ENCODE measurements around the gene AKNA.

Gene AKNA

DNA sequence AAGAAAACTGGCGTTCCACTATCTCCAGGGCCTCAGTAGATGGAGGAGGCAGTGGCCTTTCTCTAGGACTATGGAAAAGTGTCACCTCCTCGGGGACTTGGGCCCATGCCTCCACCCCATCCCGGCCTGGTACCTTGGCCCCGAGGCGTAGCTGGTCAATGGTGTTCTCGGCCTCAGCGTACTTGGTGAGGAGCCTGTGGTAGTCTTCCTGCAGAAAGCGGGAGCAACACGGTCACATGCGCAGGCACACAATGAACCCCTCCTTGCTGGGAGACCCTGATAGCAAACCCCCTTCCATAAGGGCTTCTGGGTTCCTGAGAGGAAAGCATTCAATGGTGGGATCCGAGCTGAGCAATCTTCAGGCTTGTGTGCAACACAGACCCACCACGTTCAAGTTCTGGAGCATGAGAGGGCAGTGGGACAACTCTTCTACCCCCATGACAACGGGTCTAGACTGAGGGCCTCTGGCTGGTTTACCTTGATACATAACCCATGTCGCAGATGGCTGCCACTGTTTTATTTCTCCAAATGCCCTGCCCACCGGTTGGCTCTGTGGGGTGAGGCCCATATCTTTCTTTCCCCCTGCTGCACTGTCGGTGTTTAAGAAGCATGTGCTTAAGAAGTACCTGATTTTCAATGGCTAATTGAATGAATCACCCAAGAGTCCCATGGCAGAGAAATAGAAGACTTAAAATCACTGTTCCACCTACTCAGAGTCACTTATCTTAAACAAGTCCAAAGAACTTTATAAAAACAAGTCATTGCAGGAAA is 13.6 kb downstream of the AKNA start:
- no peak for DNase-seq (ENCODE audit: low read depth)

DNA sequence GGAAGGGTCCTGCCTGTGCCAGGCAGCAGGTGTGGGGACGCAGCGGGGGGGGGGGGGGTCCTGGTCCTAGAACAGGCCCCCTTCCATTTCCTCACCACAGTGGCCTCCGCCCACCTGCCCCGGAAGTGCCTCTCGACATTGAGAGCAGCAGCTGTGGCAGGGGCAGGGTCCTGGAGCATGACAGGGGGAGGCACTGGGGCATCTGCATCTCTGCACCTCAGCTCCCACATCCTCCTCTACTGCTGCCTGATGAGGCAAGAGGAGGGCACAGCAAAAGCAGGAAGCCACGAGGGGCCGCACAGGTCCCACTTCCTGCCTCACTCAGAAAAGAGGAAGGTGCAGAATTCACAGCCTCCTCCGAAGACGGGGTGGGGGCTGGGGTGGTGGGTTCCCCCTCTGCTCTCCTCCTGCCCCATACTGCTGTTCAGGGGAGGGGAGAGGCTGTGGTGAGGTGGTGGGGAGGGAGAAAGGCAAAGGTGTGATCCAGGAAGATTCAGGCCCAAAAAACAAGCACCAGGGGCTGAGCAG is 14.8 kb downstream of the AKNA start:
- DNase-seq (ENCODE audit: low read depth) = peak; percentile 41

DNA sequence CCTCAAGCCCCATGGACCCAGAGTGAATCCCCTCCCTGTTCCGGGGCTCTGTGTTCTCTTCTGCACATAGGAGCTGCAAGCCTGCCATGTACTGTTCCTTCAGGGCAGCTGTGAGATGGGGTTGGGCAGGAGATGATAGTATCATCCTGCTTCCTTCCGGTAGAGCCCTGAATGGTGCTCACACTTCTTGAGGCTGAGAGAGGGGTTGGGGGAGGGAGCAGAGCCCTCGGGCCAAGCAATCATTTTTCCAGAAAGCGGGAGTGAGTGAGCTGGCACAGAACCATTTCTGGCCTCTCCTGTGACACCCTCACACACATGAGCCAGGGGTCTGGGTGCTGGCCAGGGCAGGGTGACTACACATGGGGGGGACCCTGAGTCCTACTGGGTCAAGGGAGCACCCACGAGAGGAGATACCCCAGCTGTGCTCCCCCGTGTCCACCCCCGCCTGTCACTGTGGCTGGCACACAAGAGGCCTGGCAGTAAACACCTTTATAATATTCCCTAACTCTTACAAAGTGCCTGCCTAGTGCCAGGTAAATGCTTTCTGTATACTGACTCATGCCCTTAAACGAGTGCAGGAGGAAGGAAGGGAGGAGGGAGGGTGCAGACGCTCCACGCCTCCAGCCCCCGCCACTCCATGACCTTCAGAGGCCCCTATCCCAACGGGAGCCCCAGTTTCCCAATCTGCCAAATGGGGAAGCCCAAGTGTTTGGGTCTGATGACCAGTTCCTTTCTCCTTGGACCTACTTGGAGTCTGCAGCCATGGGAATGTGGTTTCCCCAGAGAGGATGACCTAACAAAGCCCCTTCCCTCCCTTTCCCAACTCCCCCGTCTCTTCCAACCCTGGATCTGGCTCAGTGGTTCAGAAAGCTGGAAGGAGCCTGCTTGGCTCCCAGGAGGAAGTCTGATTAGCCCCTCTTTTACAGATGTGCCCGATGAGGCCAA is 15.5 kb downstream of the AKNA start:
- DNase-seq (ENCODE audit: low read depth) = peak; percentile 78

DNA sequence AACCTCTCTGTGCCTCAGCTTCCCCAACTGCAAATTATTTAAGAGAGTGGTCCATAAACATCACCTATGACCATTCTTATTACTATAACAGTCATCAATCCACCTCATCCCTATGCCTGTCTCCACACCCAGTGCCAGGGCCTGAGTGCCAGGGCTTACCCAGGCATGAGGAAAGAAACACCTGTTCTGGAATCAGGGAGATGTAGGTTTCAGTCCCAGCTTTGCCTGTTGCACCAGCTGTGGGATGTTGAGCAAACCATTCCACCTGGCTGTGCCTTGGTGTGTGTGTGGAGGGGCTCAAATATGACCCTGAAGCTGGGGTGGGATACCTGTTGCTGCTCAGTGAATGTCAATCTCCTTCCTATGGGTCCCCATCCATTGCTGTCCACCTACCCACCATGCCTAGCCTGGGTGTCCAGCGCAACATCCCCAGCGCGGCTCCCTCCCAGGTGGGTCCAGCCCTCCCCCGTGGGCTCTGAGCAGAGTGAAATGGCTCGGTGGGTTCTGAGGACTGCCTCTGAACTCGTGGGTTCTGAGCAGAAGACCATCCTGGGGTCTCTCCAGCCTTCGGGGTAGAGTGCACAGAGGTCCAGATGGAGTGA is 16.3 kb downstream of the AKNA start:
- no peak for DNase-seq (ENCODE audit: low read depth)

DNA sequence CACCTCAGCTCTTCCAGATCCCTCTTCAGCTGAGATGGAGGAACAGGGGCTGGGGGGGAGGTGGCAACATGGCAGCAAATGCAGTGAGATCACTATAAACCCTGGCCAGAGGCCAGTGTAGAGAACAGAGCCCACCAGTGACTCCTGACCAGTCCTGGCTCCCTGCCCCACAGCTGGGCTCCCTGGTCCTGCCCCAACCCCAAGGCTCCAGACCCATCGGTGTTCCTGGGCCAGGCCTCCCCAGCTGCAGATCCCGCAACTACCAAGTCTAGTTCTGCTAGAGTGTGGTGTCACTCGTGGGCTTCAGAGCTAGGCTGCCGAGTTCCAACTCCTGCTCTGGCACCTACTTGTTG is 16.8 kb downstream of the AKNA start:
- no peak for DNase-seq (ENCODE audit: low read depth)

DNA sequence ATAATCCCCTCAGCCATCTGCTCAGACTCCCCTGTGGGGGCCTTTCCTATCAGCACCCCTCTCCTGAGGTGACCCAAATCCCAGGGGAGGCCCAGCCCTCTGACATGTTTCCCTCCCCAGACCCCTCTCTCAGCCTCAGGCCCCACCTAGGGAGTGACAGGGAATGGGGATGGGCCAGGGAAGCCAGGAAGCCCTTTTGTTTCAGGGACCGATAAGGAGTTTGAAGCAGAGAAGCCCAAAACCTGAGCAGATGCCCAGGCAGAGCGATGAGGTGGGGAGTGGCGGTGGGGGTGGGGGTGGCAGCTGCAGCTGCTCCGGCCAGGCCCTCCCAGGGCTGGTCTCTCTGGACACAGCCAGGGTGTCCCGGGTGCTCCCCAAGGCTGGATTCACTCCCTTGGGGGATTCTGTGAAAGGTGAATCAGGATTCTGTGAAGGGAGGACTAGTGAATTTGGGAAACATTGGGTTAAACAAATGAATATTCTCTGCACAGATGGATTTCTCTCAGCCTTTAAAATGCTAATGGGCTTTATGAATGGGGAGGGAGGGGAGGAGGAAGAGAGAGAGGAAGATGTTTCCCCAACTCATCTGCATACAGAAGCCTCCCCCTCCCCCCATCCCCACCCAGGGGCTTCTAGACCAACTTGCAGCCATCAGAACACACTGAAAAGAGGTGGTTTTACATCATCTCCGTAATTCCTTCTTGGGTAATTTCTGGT is 17.4 kb downstream of the AKNA start:
- DNase-seq (ENCODE audit: low read depth) = no peak

DNA sequence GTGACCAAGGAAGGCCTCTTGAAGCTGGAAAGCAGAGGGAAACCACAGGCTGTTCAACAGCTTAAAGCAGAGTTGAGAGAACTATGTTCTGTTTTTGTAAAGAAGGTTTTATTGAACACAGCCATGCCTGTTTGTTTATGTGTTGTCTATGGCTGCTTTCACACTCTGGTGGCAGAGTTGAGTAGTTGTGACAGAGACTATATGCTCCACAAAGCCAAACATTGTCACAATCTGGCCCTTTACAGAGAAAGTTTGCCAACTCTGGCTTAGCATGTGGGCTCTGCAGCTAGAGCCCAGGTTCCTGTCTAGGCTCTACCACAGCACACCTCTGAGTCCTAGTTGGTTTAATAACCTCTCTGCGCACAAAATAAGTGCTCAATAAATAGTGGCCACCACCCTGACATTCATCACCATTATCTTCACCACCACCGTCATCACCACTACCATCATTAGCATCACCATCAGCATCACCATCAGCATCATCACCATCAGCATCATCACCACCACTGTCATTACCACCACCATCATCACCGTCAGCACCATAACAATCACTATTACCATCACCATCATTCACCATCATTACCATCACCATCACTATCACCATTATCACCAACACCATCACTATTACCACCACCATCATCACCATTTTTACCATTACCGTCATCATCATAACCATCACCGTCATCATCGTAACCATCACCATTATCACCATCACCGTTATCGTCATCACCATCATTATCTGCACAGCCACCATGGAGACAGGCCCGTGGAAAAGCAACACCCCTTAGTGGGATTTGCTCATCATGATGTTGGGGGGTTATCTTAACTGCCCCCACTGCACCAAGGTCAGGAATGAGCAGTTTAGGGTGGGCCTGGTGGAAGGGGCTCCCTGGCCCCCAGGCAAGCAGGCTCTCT is 18.3 kb downstream of the AKNA start:
- DNase-seq (ENCODE audit: low read depth) = no peak

DNA sequence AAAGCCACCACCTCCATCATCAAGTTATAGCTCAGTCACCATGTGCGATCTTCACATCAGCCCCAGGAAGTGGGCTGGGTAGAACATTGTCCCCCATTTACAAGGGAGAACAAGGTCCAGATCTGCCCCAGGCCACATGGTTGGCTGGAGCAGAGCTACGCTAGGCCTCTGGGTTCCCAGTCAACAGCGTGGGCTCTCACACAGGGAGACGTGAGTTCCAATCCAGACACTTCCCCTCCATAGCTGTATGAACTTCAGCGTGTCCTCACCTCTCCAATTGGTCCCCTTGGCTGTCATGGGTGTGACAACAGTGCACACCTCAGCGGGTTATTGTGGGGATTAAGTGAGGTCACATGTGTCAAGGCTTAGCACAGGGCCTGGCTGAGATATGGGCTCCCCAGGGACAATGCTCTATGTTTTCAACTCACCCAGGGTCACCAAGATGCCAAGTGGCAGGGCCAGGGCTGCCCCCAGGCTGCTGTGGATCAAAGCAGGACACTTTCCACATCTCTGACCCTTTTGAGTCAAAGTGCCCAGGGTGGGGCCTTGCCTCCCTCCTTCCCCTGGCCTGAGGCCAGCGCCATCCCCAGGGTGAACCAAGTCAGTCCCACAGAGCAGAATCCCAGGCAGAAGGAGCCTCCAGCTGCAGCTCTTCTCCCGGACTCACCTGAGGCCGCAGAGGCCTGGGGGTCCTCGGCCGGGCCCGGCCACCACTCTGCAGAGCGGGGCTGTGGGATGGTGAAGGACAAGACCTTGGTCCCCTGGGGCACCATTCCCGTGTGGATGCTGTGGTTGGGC is 19.8 kb downstream of the AKNA start:
- DNase-seq (ENCODE audit: low read depth) = no peak

DNA sequence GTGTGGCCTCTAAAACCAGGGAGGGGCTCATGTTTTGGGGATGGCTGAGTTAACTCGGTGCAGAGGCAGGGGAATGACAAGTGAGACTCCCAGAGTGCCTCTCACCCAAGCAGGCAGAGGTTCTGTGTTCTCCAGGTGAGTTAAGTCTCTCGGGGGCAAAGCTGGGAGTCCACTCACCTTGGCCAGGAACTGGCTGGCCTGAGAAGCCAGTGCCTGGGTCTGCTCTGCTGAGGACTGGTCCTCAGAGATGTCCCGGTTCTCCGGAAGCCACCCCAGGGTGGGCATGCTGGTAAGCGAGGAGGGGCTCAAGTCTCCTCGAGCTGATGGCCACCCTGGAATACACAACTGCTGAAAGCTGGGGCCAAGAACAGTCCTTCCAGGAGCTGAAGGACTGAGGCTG is 20.4 kb downstream of the AKNA start:
- no peak for DNase-seq (ENCODE audit: low read depth)

DNA sequence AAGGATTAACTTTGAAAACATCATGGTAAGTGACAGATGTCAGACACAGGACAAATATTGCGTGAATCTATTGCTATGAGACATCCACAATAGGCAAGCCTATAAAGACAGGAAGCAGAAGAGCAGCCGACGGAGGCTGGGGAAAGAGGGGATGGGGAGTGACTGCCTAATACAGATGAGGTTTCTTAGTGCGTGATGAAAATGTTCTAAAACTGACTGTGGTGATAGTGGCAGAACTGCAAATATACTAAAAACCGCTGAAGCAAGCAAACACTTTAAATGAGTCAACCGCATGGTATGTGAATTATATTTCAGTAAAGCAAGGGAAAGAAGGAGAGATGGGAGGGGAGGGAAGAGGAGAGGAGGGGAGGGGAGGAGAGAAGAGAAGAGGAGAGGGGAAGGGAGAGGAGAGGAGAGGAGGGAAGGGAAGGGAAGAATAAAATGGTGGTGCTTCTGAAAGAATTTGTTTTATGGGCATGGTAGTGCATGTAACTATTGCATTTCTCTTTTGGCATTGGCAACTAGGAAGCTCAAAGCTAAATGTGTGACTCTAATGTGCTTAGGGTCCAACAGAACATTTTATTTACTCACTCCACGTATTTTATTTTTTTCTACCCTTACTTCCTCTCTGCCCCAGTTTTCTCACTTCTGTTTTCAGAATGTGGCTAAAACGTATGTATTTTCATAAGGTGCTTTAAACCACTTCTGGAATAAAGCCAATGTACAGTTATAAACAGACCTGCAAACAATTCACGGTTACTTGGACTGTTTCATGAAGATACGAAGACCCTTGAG is 21.3 kb downstream of the AKNA start:
- peak; percentile 84 for DNase-seq (ENCODE audit: low read depth)

DNA sequence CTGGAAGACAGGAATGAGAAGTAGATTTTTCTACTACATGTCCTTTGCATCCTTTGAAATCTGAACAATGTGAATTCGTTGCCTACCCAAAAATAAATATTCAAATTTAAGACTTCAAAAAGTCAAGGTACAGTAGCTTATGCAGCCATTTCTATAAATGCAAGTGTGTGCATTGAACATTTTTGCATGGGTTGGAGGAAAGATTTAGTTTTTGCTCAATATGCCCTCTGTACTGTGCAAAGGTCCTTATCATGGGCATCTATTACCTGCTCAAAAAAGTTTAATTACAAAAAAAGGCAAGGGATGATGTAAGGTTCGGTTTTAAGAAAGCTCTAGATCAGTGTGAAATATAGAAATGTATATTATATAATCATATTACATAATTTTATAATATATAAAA is 22.6 kb downstream of the AKNA start:
- DNase-seq (ENCODE audit: low read depth) = no peak

DNA sequence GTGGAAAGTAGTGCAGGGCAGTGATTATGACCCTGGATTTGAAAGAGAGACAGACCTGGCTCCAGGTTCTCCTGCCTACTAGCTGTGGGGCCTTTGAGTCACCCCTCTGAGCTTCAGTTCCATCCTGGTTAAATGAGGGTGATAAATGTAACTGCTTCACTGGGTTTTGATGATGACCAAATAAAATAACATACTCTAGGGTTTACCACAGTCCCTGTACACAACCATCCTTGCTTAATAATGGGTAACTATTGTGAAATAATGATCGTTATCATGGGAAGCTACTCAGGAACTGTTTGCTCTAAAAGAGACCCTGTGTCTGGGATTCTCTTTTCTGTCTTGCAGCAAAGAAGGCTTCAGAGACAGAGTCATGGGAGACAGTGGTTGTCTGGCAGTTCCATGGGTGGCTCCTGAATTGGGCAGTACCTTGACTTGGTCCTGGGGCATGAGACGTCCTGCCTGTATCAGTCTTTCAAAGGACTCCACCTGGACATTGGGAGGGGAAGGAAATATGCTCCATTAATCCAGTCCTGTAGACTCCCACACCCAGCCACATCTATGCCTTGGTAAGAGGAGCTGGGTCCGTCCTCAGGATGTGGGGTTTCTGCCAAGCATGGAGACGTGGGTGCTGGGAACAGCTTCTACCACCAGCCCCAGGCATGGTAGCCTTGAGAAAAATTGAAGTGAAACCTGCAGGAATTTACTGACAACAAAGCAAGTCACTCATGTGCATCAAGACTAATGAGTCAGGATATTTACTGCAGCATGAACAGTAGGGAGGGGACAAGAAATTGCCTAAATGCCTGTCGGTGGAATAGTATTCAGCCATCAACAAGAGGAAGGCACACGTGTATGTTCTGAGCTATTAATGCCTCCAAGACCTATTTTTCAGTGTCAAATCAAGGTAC is 23.4 kb downstream of the AKNA start:
- peak; percentile 90 for DNase-seq (ENCODE audit: low read depth)

DNA sequence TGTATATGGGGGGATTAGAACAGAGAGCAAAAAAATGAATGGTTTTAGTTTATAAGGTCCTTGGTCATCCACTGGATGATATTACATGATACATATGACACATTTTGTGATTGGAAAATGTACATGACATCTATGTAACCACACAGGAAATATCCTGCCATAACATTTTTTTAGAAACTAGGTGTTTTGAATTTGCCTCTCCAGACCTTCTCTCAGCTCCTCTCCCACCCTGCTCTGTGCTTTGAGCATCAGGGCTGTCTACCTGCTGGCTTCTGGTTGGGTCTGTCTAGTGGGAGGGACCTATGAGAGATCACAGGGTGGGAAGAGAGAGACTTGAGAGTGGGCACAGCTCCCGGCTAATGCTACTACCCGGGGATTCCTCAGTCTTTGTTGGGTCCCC is 24.4 kb downstream of the AKNA start:
- DNase-seq (ENCODE audit: low read depth) = no peak

DNA sequence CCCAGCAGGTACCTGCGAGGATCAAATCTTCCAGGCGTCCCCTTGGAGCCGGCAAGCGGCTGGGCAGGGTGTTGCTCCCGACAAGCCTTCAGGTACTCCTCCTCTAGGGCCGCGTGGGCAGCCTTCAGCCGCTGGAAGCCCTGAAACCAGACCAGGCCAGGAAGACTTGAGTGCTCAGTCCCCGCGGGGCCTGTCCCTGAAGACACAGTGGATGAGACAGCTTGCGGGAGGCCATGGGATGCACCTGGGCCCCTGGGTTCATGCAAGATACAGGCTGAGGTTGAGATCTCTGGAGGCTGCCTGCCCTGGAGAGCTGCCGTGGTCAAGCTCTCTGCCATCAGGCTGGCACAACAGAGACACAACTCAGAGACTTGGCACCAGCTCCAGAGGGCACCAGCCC is 25.4 kb downstream of the AKNA start:
- DNase-seq (ENCODE audit: low read depth) = no peak

DNA sequence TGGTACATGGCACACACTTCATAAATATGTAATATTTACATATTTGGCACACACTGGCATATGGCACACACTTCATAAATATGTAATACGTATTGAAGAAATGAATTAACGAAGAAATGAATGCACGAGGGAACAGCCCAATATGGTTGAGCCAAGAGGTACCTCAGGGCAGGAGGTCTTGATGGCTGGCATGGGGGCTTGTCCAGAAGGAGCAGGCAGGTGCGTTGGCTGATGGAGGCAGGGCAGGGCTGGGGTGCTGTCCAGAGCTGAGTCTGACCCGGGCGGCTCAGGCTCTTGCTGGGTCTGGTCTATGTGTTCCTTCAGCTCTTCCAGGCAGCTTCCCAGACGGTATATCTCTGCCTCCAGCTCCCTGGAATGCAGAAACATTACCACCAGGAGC is 26.2 kb downstream of the AKNA start:
- DNase-seq (ENCODE audit: low read depth) = no peak

DNA sequence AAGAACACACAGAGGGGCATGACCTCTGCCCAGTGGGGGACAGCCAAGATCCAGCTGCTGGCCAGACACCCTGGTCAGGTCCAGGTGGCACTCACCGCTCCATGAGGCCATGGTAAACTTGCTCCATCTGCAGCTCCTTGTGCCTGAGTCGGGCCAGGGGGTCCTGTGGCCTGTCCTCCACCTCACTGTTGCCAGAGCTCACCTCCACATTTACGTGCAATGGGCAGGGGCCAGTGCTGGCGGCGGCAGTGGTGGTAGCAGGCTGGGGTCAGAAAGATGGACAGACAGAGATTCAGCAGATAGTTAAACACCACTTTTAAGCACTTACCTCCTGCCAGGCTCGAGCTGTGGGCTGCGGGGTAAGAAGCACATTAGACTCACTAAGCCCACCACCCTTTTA is 28.0 kb downstream of the AKNA start:
- DNase-seq (ENCODE audit: low read depth) = no peak

DNA sequence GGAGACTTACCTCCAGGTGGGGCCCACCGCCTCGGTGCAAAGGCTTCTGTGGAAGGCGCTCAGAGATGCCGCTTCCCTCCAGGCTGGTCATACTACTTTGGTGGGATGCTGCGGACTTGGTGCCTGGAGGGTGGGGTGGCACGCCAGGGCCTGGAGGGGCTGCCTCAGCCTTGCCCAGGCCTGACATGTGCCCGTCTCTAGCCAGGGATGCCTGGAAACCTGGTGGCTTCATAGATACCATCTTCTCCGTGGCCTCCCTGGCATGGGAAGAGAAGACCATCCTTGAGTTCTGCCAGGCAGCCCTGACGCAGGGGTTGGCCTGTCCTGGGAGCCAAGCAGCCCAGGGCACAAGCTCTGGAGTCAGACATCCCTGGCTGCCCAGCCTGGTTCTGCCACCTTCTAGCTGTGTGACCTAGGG is 29.9 kb downstream of the AKNA start:
- DNase-seq (ENCODE audit: low read depth) = no peak

DNA sequence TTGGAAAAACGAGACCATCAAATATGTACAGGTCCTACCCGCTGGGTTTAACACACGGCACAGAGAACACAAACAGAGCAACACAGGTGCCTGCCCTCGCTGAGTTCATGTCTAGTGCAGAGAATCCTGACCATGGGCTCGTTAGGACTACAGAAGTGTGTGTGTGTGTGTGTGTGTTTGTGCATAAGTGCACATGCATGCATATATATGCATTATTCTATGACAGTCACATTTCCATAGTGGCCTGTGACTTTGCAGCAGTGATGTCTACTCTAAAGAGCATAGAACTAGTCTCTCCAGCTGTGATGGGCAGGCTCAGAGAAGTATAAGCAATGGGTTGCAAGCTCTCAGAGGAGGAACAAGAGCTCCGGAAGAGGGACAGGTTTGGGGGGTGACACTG is 30.4 kb downstream of the AKNA start:
- no peak for DNase-seq (ENCODE audit: low read depth)
